Panc1 (cell line): ENCODE data around the gene IRF2. TPM values are rescaled to one million over a fixed set of nuclear protein-coding genes. Genes with fewer than 3 reads are reported as not detected.

ENCODE experiments used
- ATAC-seq: fragments of 200-7000 bp; cut with Tn5 transposase; 2 replicates; pipeline ENCODE4 v1.9.1; 2020; ENCODE audit warnings: mild to moderate bottlenecking, moderate library complexity
- BruUV-seq: library from RNA; stranded (reverse); fragments of 400-500 nt; replicated peaks from 2 replicates; lab custom pipeline; 2021; lab: Mats Ljungman, UMichigan
- CTCF ChIA-PET: fragments of 300-600 bp; sonication (Branson Sonifier 250); formaldehyde crosslinking; loops from one replicate; lab custom pipeline; 2022; ENCODE audit warnings: antibody characterized with exemption; lab: Charles Lee
- POLR2A ChIA-PET: fragments of 300-600 bp; sonication (Branson Sonifier 250); formaldehyde crosslinking; loops from one replicate; lab custom pipeline; 2022; ENCODE audit warnings: antibody characterized with exemption; lab: Charles Lee
- DNase-seq: peaks from one replicate; pipeline ENCODE4 v3.0.0-alpha.2; 2010; ENCODE audit warnings: low read depth, low spot score
- H3K27ac ChIP-seq: 2 replicates; pipeline ENCODE4 v1.5.1; 2011; ENCODE audit warnings: mild to moderate bottlenecking, low read length, inconsistent platforms
- H3K27me3 ChIP-seq: fragments of 200-500 bp; sonication (Bioruptor generic); 2 replicates; pipeline ENCODE4 v1.6.0; 2014; ENCODE audit warnings: low read length, inconsistent platforms; ENCODE audit not compliant: control insufficient read depth, insufficient read depth
- H3K36me3 ChIP-seq: fragments of 200-500 bp; sonication (Bioruptor generic); 2 replicates; pipeline ENCODE4 v1.5.1; 2014; ENCODE audit warnings: inconsistent platforms, mild to moderate bottlenecking, low read length, moderate library complexity; ENCODE audit not compliant: control insufficient read depth, insufficient read depth
- H3K4me1 ChIP-seq: 2 replicates; pipeline ENCODE4 v1.5.1; 2011; ENCODE audit warnings: inconsistent platforms, mild to moderate bottlenecking, low read length, moderate library complexity; ENCODE audit not compliant: control insufficient read depth, insufficient read depth
- H3K4me3 ChIP-seq, 2 experiments: 2 replicates each; pipeline ENCODE4 v1.5.1; 2011 to 2012; ENCODE audit warnings: low read depth in 2 of 2, low read length in 2 of 2, mild to moderate bottlenecking in 2 of 2, inconsistent platforms in 1 of 2, moderate library complexity in 1 of 2
- H3K9me3 ChIP-seq: fragments of 200-500 bp; sonication (Bioruptor generic); 2 replicates; pipeline ENCODE4 v1.5.1; 2014; ENCODE audit warnings: low read depth, mild to moderate bottlenecking, inconsistent platforms, low read length, moderate library complexity; ENCODE audit not compliant: control insufficient read depth, insufficient read depth
- POLR2AphosphoS5 ChIP-seq: IDR thresholded peaks from 2 replicates; pipeline ENCODE4 v1.6.1; 2012; ENCODE audit warnings: mild to moderate bottlenecking, low read depth, low read length, moderate library complexity
- SIN3A ChIP-seq: IDR thresholded peaks from 2 replicates; pipeline ENCODE4 v1.6.1; 2012; ENCODE audit warnings: low read depth, mild to moderate bottlenecking, low read length, moderate library complexity, borderline replicate concordance; ENCODE audit not compliant: insufficient read depth
- TCF7L2 ChIP-seq: IDR thresholded peaks from 2 replicates; pipeline ENCODE4 v1.6.1; 2011; ENCODE audit warnings: mild to moderate bottlenecking, low read depth, low read length, inconsistent platforms
- in situ Hi-C: cut with HindIII; loops from 2 replicates; pipeline ENCODE4 v1.10.0; 2016; ENCODE audit warnings: low sequenced_read_pairs, low pct_unique_long_range_greater_than_20kb
- intact Hi-C: fragments of 100-400 bp; cut with micrococcal nuclease; formaldehyde crosslinking; loops from one replicate; pipeline ENCODE4 v1.10.0; 2022; ENCODE audit not compliant: unreplicated experiment
- total RNA-seq: library from RNA; stranded (reverse); gene quantifications from one replicate; pipeline ENCODE4 v1.2.1, GENCODE V29; 2021; ENCODE audit not compliant: unreplicated experiment
- TF ChIP-seq, protein P1 (sequence below), 2 experiments: IDR thresholded peaks; 2 replicates each; pipeline ENCODE4 v1.6.1; 2011 to 2012; ENCODE audit warnings: low read depth in 2 of 2, control low read depth in 1 of 2, low read length in 1 of 2, mild to moderate bottlenecking in 1 of 2, moderate library complexity in 1 of 2; ENCODE audit not compliant: insufficient read depth in 1 of 2
- TF ChIP-seq, protein P2 (sequence below): fragments of 450-650 bp; IDR thresholded peaks from 2 replicates; pipeline ENCODE4 v1.5.1; 2017; ENCODE audit warnings: mild to moderate bottlenecking

Gene IRF2
- total RNA-seq, 1 experiment from 2014 or later: 16.2 TPM

DNA sequence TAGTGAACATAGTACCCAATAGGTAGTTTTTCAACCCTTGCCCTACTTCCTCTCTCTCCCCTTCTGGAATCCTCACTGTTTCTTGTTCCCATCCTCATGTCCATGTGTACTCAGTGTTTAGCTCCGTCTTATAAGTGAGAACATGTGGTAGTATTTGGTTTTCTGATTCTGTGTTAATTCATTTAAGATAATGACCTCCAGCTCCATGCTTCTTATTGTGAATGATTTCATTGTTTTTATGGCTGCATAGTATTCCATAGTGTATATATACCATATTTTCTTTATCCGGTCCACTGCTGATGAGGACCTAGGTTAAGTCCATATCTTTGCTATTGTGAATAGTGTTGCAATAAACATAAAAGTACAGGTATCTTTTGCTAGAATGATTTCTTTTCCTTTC is 31.0 kb downstream of the IRF2 start:
- Histone ChIP-seq H3K27ac (no peak overlapping the region), H3K9me3 (no peaks in the 10 kb centered on the region), H3K36me3 (no peaks in the 10 kb centered on the region), H3K27me3 (no peaks in the 10 kb centered on the region), H3K4me3 (no peak overlapping the region), H3K4me1 (peaks cover 6% of the 10 kb centered on the region)
- BruUV-seq: no TSS peak
- ChIA-PET CTCF (no interaction called here), POLR2A (no interaction called here)
- in situ Hi-C loops (no loop called here), intact Hi-C loops (no loop called here)
- TF ChIP-seq SIN3A (no peak), TCF7L2 (no peak), POLR2AphosphoS5 (no peak)
- TF ChIP-seq, protein P1, sequence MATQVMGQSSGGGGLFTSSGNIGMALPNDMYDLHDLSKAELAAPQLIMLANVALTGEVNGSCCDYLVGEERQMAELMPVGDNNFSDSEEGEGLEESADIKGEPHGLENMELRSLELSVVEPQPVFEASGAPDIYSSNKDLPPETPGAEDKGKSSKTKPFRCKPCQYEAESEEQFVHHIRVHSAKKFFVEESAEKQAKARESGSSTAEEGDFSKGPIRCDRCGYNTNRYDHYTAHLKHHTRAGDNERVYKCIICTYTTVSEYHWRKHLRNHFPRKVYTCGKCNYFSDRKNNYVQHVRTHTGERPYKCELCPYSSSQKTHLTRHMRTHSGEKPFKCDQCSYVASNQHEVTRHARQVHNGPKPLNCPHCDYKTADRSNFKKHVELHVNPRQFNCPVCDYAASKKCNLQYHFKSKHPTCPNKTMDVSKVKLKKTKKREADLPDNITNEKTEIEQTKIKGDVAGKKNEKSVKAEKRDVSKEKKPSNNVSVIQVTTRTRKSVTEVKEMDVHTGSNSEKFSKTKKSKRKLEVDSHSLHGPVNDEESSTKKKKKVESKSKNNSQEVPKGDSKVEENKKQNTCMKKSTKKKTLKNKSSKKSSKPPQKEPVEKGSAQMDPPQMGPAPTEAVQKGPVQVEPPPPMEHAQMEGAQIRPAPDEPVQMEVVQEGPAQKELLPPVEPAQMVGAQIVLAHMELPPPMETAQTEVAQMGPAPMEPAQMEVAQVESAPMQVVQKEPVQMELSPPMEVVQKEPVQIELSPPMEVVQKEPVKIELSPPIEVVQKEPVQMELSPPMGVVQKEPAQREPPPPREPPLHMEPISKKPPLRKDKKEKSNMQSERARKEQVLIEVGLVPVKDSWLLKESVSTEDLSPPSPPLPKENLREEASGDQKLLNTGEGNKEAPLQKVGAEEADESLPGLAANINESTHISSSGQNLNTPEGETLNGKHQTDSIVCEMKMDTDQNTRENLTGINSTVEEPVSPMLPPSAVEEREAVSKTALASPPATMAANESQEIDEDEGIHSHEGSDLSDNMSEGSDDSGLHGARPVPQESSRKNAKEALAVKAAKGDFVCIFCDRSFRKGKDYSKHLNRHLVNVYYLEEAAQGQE (IDR thresholded peaks at IDR 0.05; ENCODE audit: insufficient read depth in 1 of 2, low read depth in 2 of 2, low read length in 1 of 2): no peak
- TF ChIP-seq, protein P2, sequence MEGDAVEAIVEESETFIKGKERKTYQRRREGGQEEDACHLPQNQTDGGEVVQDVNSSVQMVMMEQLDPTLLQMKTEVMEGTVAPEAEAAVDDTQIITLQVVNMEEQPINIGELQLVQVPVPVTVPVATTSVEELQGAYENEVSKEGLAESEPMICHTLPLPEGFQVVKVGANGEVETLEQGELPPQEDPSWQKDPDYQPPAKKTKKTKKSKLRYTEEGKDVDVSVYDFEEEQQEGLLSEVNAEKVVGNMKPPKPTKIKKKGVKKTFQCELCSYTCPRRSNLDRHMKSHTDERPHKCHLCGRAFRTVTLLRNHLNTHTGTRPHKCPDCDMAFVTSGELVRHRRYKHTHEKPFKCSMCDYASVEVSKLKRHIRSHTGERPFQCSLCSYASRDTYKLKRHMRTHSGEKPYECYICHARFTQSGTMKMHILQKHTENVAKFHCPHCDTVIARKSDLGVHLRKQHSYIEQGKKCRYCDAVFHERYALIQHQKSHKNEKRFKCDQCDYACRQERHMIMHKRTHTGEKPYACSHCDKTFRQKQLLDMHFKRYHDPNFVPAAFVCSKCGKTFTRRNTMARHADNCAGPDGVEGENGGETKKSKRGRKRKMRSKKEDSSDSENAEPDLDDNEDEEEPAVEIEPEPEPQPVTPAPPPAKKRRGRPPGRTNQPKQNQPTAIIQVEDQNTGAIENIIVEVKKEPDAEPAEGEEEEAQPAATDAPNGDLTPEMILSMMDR: no peak
- no peak for ATAC-seq
- DNase-seq: no peak

GRCh38 chr4:184442314-184442635 is 32.1 kb downstream of the IRF2 start:
- H3K4me3 ChIP-seq: no peak overlapping the region
- DNase-seq: no peak
- in situ Hi-C loops (no loop called here), intact Hi-C loops (no loop called here)
- CTCF ChIA-PET: no interaction called here
- no peaks in the 10 kb centered on the region for H3K27me3 ChIP-seq
- no TSS peak for BruUV-seq
- H3K36me3 ChIP-seq: no peaks in the 10 kb centered on the region
- POLR2A ChIA-PET: no interaction called here
- peaks cover 6% of the 10 kb centered on the region for H3K4me1 ChIP-seq
- H3K9me3 ChIP-seq: no peaks in the 10 kb centered on the region
- TF ChIP-seq, protein P1 (IDR thresholded peaks at IDR 0.05; ENCODE audit: insufficient read depth in 1 of 2, low read depth in 2 of 2, low read length in 1 of 2): no peak
- no peak for TF ChIP-seq POLR2AphosphoS5
- ATAC-seq: no peak
- no peak overlapping the region for H3K27ac ChIP-seq
